ENCODE data around the gene TMEM134. TPM values are rescaled to one million over a fixed set of nuclear protein-coding genes. Genes with fewer than 3 reads are reported as not detected.

Gene TMEM134
- total RNA-seq, 1 experiment from 2014 or later = 34.9 TPM

DNA sequence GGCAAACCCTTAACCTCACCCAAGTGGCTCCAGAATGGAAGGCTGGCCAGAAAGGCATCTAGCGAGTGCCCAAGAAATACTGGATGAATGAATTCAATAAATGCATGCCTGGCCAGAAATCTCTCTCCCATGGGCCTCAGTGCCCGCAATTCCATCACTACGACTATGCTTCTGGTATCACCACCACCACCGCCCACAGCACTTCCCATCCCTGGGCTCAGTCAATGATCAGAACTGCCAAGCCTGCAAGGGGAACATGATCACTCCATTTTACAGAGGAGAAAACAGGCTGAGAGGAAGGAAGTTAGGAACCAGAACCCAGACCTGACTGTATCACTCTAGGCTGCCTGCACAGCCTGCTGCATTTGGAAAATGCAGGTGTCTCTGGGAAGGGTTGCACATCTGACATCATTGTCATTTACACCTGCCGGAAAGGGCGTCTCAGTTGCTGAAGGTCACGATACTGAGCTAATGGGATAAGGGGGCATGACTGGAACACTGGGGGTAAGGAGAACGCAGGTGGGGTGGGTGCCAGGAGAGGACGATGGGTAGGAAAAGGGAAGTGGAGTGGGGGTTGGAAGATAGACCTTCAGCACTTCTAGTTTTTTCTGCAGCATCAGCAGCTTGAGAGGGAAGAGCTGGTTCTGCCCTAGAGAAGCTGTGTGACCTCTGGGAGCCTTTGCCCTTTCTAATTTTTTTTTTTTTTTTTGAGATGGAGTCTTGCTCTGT, 19.8 kb downstream of the TMEM134 start:
- Histone ChIP-seq H3K4me3 (ENCODE audit: insufficient read depth, low read depth, low read length) (no peak overlapping the region), H3K36me3 (replicated peaks; ENCODE audit: control insufficient read depth, insufficient read depth, low read length) (no peaks in the 10 kb centered on the region), H3K27me3 (ENCODE audit: control insufficient read depth, insufficient read depth, low read length) (no peaks in the 10 kb centered on the region)
- peak; percentile 25 for DNase-seq

GRCh38 chr11:67448220-67448609, 20.8 kb downstream of the TMEM134 start:
- Histone ChIP-seq H3K36me3 (replicated peaks; ENCODE audit: control insufficient read depth, insufficient read depth, low read length) (no peaks in the 10 kb centered on the region), H3K27me3 (ENCODE audit: control insufficient read depth, insufficient read depth, low read length) (no peaks in the 10 kb centered on the region), H3K4me3 (ENCODE audit: insufficient read depth, low read depth, low read length) (no peak overlapping the region)
- no peak for DNase-seq

DNA sequence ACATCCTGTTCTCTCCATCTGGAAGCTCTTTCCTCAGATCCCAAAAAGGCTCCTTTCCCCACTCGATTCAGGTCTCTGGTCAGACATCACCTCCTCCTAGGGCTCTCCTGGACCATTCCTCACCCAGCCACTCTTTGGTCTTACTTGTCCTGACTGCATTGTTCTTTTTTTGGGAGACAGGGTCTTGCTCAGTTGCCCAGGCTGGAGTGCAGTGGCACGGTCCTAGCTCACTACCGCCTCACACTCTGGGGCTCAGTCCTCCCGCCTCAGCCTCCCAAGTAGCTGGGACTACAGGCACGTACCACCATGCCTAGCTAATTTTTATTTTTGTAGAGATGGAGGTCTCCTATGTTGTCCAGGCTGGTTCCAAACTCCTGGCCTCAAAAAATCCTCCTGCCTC, 23.5 kb downstream of the TMEM134 start:
- DNase-seq = no peak
- Histone ChIP-seq H3K36me3 (replicated peaks; ENCODE audit: control insufficient read depth, insufficient read depth, low read length) (peaks cover 8% of the 10 kb centered on the region), H3K4me3 (ENCODE audit: insufficient read depth, low read depth, low read length) (no peak overlapping the region), H3K27me3 (ENCODE audit: control insufficient read depth, insufficient read depth, low read length) (no peaks in the 10 kb centered on the region)

DNA sequence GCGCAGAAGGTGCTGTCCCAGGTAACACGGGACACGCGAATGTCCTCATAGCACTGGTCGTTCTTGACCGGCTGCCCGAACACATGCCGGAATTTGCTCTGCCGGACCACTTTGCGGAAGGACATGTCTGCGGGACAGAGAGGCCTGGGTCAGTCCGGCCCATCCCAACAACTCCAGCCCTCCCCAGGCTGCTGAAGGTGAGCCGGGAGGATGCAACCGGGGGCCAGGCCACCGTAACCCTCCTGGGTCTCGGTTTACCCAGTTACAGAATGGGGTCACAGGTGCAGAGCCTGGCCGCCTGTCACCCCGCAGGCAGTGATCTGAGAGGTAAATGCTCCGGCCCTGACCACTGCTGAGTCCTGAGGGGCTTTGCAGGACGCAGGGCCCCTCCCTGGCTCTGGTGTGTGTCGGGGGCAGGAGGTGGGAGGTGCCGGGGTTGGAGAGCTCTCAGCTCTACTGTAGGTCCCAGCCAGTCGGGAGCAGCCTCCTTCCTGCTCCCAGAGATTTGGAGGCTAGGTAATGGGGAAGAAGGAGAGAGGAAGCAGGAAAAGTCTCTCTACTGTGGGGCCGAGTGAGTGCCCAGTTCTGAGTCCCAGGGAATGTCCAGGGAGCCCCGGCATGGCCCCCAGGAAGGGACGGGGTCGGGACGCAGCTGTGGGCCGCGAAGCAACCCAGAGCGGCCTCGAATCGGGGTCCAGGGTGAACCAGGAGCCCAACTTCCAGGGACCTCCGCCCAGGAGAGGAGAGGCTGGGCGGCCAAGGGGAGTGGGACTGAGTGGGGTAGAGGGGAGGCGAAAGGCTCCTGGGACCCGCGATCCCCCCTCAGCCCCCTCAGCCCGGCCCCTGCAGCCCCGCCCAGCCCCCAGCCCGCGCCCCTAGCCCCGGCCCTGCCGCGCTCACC, 26.3 kb downstream of the TMEM134 start:
- H3K36me3 ChIP-seq (replicated peaks; ENCODE audit: control insufficient read depth, insufficient read depth, low read length) = peaks cover 8% of the 10 kb centered on the region
- H3K4me3 ChIP-seq (ENCODE audit: insufficient read depth, low read depth, low read length) = peak overlapping the region; percentile 69
- no peaks in the 10 kb centered on the region for H3K27me3 ChIP-seq (ENCODE audit: control insufficient read depth, insufficient read depth, low read length)
- DNase-seq = peak; percentile 71

GRCh38 chr11:67441731-67442351, 27.2 kb downstream of the TMEM134 start:
- Histone ChIP-seq H3K36me3 (replicated peaks; ENCODE audit: control insufficient read depth, insufficient read depth, low read length) (peaks cover 10% of the 10 kb centered on the region), H3K27me3 (ENCODE audit: control insufficient read depth, insufficient read depth, low read length) (no peaks in the 10 kb centered on the region), H3K4me3 (ENCODE audit: insufficient read depth, low read depth, low read length) (no peak overlapping the region)
- no peak for DNase-seq

DNA sequence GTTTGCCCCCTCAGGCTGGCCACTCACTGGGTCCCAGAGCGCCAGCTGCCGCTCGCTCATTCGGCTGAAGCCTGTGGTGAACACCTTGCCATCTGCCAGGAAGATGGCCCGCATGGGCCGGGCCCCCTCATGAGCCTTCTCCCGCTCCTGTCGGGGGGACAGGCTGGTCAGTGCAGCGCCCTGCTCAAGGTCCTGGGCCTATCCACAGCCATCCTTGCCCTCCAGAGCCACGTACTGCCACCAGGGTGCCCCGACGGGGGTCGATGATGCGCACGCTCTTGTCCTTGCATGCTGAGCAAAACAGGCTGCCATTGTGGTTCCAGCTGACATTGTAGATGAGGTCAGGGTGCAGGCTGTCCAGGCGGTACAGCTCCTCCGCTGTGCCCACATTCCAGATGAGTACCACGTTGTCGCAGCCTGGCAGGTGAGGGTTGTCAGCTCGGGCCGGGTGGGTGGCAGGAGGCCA, 27.9 kb downstream of the TMEM134 start:
- peaks cover 10% of the 10 kb centered on the region for H3K36me3 ChIP-seq (replicated peaks; ENCODE audit: control insufficient read depth, insufficient read depth, low read length)
- no peak overlapping the region for H3K4me3 ChIP-seq (ENCODE audit: insufficient read depth, low read depth, low read length)
- DNase-seq = no peak
- no peaks in the 10 kb centered on the region for H3K27me3 ChIP-seq (ENCODE audit: control insufficient read depth, insufficient read depth, low read length)

GRCh38 chr11:67440229-67441097, 28.6 kb downstream of the TMEM134 start:
- H3K4me3 ChIP-seq (ENCODE audit: insufficient read depth, low read depth, low read length) = no peak overlapping the region
- DNase-seq = no peak
- H3K27me3 ChIP-seq (ENCODE audit: control insufficient read depth, insufficient read depth, low read length) = no peaks in the 10 kb centered on the region
- peaks cover 11% of the 10 kb centered on the region for H3K36me3 ChIP-seq (replicated peaks; ENCODE audit: control insufficient read depth, insufficient read depth, low read length)

DNA sequence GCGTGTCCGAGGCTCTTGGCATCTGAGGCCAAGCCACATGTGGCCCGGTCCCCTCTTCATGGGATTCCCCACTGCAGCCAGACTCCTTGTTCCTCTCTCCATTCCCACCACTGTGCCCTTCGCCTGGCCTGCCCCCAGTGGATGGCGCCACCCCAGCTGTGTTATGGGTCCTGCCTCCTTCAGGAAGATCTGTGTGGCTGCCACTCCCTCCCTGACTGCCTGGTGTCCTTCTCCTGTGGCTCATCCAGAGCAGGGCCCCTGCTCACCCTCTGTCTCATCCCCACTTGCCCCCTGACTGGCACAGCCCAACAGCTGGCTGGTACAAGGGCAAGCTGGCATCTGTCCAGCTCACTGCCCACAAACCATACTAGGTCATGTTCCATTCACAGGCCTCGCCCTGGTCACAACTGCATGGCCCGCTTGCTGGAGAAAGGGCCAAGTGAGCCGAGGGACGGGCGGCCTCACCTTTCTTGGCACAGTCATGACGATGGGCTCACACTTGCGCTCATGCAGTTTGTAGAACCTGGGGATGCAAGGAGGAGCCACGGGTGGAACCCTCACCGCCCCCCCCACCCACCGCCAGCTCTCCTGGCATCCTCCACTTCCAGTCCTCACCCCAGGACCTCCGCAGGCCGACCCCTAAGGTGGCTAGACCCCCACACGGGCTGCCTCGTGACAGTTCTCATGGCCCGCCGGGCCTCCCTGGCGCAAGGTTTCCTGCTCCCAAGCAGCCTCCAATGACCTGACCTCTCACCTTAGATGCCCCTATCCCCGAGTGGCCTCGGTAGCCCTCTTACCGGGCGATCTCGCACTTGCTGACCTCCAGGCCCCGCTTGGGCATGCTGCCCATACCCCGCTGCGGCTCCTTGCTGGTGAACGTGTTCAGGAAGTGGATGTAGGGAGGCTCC, 29.5 kb downstream of the TMEM134 start:
- peaks cover 11% of the 10 kb centered on the region for H3K36me3 ChIP-seq (replicated peaks; ENCODE audit: control insufficient read depth, insufficient read depth, low read length)
- DNase-seq = peak; percentile 84
- no peak overlapping the region for H3K4me3 ChIP-seq (ENCODE audit: insufficient read depth, low read depth, low read length)
- no peaks in the 10 kb centered on the region for H3K27me3 ChIP-seq (ENCODE audit: control insufficient read depth, insufficient read depth, low read length)

GRCh38 chr11:67438158-67438902, 30.7 kb downstream of the TMEM134 start:
- Histone ChIP-seq H3K4me3 (ENCODE audit: insufficient read depth, low read depth, low read length) (no peak overlapping the region), H3K36me3 (replicated peaks; ENCODE audit: control insufficient read depth, insufficient read depth, low read length) (peaks cover 11% of the 10 kb centered on the region), H3K27me3 (ENCODE audit: control insufficient read depth, insufficient read depth, low read length) (no peaks in the 10 kb centered on the region)
- DNase-seq = no peak

GRCh38 chr11:67437809-67438157, 31.3 kb downstream of the TMEM134 start:
- Histone ChIP-seq H3K4me3 (ENCODE audit: insufficient read depth, low read depth, low read length) (no peak overlapping the region), H3K36me3 (replicated peaks; ENCODE audit: control insufficient read depth, insufficient read depth, low read length) (peaks cover 11% of the 10 kb centered on the region), H3K27me3 (ENCODE audit: control insufficient read depth, insufficient read depth, low read length) (no peaks in the 10 kb centered on the region)
- DNase-seq = no peak

DNA sequence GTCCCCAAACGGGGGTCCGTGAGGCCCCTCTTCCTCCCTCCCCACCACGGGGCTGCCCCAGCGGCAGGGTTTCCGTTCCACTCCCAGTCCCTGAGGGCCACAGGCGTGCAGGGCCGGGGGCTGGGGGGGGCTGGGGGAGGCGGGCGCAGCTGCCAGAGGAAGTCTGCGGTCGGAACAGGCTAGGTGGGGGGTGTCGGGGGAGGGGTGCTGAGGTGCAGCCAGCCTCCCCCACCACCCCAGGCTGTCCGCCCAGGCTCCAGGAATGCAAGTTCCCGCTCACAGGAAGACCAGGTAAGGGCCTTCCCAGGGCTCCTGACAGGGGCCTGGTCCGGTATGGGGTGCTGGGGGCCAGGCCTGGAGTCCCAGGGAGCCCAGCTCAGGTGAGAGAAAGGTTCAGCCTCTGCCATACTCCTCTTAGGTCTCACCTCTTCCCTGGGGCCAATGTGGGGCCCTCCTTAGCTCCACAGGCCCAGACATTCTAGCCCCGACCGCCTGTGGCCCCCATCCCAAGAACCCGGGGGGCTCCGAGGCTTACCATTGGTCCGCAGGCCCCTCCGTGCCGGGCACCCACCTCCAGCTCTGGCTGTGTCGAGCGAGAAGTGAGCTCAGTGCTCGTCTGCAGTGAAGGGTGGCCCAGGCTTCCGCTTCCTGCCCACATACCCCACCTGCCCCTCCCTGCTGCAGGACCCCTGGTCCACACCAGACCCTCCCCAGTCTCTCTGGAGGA, 31.8 kb downstream of the TMEM134 start, which contains the start of gene PTPRCAP:
TSS of gene PTPRCAP (minus strand) at position 601 of the 727 bp plus-strand sequence. CDS start at position 538, 63 bp downstream.
- no peak within 1 kb of the TSS for H3K4me3 ChIP-seq (ENCODE audit: insufficient read depth, low read depth, low read length)
- peaks cover 14% of the 10 kb centered on the region for H3K36me3 ChIP-seq (replicated peaks; ENCODE audit: control insufficient read depth, insufficient read depth, low read length)
- no peaks in the 10 kb centered on the region for H3K27me3 ChIP-seq (ENCODE audit: control insufficient read depth, insufficient read depth, low read length)
- peak; percentile 87 for DNase-seq

DNA sequence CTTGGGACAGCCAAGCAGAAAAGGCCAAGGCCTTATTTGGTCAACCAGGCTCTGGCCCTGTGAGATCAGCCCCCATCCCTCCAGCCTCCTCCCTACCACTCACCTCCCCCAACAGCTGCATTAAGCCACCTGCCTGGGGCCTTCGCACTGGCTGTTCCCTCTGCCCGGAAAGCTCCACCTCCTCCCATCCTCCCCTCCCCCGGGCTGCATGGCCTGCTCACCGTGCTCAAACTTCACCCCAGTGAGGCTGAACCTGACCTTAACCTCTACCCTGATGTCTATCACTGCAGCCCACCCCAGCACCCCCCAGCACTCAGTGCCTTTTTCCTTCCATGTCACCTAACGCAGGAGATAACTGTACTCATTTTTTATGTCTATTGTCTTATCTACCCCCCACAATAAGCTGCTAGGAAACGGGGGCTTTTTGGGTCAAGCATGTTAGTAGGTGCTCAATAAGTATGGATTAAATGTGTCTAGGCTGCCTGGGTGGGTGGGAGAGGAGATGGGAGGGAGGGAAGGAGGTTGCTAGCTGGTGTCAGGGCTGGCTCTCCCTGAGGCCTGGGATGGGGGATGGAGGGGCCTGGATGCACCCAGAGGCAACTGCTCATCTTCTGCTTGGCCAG, 32.5 kb downstream of the TMEM134 start:
- H3K36me3 ChIP-seq (replicated peaks; ENCODE audit: control insufficient read depth, insufficient read depth, low read length) = peaks cover 17% of the 10 kb centered on the region
- H3K27me3 ChIP-seq (ENCODE audit: control insufficient read depth, insufficient read depth, low read length) = no peaks in the 10 kb centered on the region
- peak; percentile 94 for DNase-seq
- H3K4me3 ChIP-seq (ENCODE audit: insufficient read depth, low read depth, low read length) = no peak overlapping the region
